HG03196 (cell line): Measurements from ENCODE around the gene DCLRE1A.

Experiments
- ATAC-seq: cut with Tn5 transposase; IDR thresholded peaks from one replicate; pipeline ENCODE4 v1.9.1; 2021; ENCODE audit not compliant: unreplicated experiment

Gene DCLRE1A

GRCh38 chr10:113854013-113854760, at the start of gene DCLRE1A, which contains the start of gene NHLRC2:
Gene DCLRE1A, minus strand, starts transcription at chr10:113854082. Its CDS starts 900 bp downstream, at chr10:113853182.
Gene NHLRC2, plus strand, starts transcription at chr10:113854661. Its CDS starts 212 bp downstream, at chr10:113854873.
- ATAC-seq: peak; percentile 38

- ATAC-seq: no peak
Observed at GRCh38 chr10:113899952-113900598, 46.2 kb upstream of the DCLRE1A start.

GRCh38 chr10:113897693-113898618, 44.1 kb upstream of the DCLRE1A start:
- ATAC-seq: no peak

GRCh38 chr10:113895018-113895417, 41.1 kb upstream of the DCLRE1A start:
- no peak for ATAC-seq

- no peak for ATAC-seq
Observed at GRCh38 chr10:113894581-113894980, 40.7 kb upstream of the DCLRE1A start.

- ATAC-seq: no peak
Observed at GRCh38 chr10:113893570-113893969, 39.7 kb upstream of the DCLRE1A start.

- ATAC-seq: no peak
Observed at GRCh38 chr10:113891476-113891875, 37.6 kb upstream of the DCLRE1A start.

GRCh38 chr10:113890769-113891168, 36.9 kb upstream of the DCLRE1A start:
- ATAC-seq: no peak

- no peak for ATAC-seq
Observed at GRCh38 chr10:113889911-113890310, 36.0 kb upstream of the DCLRE1A start.

GRCh38 chr10:113882240-113882639, 28.4 kb upstream of the DCLRE1A start:
- no peak for ATAC-seq

GRCh38 chr10:113880236-113880635, 26.4 kb upstream of the DCLRE1A start:
- peak; percentile 51 for ATAC-seq

GRCh38 chr10:113879691-113880090, 25.8 kb upstream of the DCLRE1A start:
- ATAC-seq: peak; percentile 70

- no peak for ATAC-seq
Observed at GRCh38 chr10:113876461-113876860, 22.6 kb upstream of the DCLRE1A start.

GRCh38 chr10:113875212-113875611, 21.3 kb upstream of the DCLRE1A start:
- no peak for ATAC-seq

- ATAC-seq: no peak
Observed at GRCh38 chr10:113872139-113873030, 18.5 kb upstream of the DCLRE1A start.

GRCh38 chr10:113869789-113870188, 15.9 kb upstream of the DCLRE1A start:
- no peak for ATAC-seq

- no peak for ATAC-seq
Observed at GRCh38 chr10:113867904-113868303, 14.0 kb upstream of the DCLRE1A start.

GRCh38 chr10:113866551-113867394, 12.9 kb upstream of the DCLRE1A start:
- no peak for ATAC-seq

GRCh38 chr10:113865901-113866300, 12.0 kb upstream of the DCLRE1A start:
- ATAC-seq: no peak
